Left colon (tissue), 2 donors: Measurements from ENCODE around the gene ADGRF1. TPM values are rescaled to one million over a fixed set of nuclear protein-coding genes. Genes with fewer than 3 reads are reported as not detected.

ENCODE experiments used
- ATAC-seq: fragments of 200-7000 bp; cut with Tn5 transposase; one replicate; pipeline ENCODE4 v1.9.1; 2020; ENCODE audit warnings: mild to moderate bottlenecking, moderate library complexity
- DNase-seq, 2 donors: peaks; one replicate each; pipeline ENCODE4 v3.0.0-alpha.2; 2020
- intact Hi-C, 2 donors: fragments of 100-400 bp; cut with DNase I in 1 of 2; cut with micrococcal nuclease in 1 of 2; formaldehyde crosslinking; loops; one replicate each; pipeline versions ENCODE4 v1.11.2 to v1.14.0; 2022; cut with DNase I, micrococcal nuclease
- total RNA-seq, 2 donors: library from RNA; stranded (reverse); fragmentation: NEBNext Ultra II Directional; extraction: Animal tissue kit (Norgen Biotek cat#: 25700); gene quantifications; one replicate each; pipeline ENCODE4 v1.2.1, GENCODE V29; 2021
- donor health status: DM: no; HTN: no; CAD: no.
- donor health status: DM: yes; HTN: yes; CAD: no.

Gene ADGRF1
- total RNA-seq, 2 donors from 2014 or later, result 0.52 to 2.1 TPM

DNA sequence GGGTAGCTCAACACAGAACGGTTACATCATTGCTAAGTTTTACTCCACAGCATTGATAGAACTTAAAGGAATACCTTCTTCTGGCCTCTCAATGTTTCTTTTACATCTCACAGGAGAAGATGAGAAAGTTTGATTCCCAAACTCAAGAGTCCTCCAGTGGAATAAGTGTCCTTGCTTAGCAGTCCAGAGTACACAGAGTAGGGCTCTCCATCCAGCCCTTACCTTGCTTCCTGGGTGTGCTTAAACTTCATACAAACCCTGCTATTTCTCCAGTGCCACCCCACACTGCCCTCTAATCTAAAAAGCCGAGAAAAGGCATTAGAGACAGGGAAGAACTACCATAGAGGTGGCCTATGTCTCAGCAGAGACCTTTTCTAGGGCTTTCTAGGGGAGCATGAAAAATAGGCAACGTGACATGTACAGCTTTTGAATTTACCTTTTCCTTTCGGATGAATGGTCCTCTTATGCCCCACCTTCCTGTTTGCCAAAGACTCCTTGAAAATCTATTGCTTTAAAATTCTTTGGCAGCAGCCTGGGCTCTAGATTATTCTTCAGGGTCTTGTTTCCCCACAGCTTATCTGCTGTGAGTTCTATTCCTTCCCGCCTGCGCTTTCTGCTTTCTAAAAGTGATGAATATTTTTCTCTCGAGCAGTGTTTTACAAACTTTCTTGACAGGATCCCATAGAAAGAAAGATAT, 12.1 kb downstream of the ADGRF1 start:
- intact Hi-C loops, result no loop called here
- no peak for DNase-seq
- ATAC-seq, result no peak

DNA sequence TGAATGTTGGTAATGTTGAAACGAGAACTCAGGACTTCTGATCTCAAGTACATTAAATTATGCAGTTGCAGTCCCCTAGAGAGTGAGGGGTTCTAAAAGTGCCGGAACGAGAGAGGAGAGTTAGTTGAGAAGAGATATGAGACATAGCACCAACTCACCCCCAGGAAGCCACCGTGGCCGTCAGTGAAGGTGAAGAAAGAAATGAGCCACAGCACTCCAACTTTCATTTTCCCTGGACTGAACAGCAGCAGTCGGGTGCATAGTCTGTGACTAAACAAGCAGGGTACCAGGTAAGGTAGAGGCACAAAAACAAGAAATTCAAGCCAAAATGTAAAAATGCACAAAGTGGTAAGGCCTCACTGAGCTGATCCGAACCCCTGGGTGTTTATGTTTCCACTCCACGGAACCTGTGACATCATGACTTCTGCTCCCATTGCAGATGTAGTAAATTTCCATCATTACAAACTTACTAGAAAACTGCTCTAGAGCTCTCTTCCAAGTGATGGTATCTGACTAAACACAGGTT, 13.2 kb downstream of the ADGRF1 start:
- intact Hi-C loops, result no loop called here
- no peak for ATAC-seq
- DNase-seq, result no peak

DNA sequence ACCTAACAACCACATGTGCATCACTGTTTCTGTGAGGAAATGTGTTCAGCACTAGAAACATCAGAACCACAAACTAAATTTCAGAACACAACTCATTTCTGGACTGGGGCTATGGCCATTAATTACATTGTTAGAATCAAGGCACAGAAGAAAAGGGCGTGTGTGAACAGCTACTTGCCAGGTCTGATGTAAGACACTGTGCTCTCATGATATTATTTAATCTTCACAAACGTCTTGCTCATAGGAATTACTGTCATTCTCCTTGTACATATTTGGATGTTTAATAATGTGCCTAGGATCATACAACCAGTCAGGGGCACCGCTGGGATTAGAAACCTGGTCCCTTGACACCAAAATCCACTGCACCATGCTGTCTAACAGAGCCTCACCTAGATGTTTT, 14.8 kb downstream of the ADGRF1 start:
- ATAC-seq (no peak), DNase-seq (no peak)
- intact Hi-C loops, result no loop called here

DNA sequence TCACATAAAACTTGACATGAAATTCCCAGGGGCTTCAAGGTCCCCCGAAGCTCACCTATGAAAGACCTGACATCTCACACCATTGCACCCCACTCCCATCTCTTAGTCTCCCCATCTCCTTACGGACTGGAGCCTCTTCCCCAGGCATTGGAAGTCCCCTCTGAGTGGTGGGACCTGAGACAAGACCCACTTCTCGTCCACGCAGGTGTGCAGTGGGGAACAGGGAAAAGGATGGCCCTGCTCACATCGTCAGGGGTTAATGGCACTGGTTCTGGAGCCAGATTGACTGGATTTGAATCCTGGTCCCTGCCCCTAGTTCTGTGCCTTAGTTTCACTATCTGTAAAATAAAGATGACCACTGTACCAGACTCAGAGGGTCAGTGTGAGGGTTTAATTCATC, 15.5 kb downstream of the ADGRF1 start:
- ATAC-seq (no peak), DNase-seq (no peak)
- intact Hi-C loops, result no loop called here

DNA sequence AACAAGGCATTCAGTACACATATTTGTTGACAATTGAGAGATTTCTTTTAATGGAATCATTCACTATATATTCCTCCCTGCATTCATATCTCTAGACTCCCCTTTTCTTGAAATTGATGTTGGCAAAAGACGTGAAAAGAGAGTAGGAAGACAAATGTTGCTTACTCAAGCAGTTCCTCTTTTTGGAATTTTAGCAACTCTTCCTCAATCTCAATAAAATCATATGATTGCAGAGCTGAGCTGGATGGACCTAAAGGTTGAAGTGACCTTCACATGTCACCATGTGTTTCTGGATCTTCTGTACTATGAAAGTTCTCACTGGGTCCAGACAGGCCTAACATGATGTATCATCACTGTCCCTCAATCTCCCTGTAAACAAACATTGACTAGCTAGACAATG, 18.6 kb downstream of the ADGRF1 start:
- intact Hi-C loops, result no loop called here
- ATAC-seq (no peak), DNase-seq (no peak)

- DNase-seq, result no peak
- ATAC-seq, result no peak
- intact Hi-C loops, result no loop called here
These were observed 19.9 kb downstream of the ADGRF1 start for GRCh38 chr6:47022191-47022590.

DNA sequence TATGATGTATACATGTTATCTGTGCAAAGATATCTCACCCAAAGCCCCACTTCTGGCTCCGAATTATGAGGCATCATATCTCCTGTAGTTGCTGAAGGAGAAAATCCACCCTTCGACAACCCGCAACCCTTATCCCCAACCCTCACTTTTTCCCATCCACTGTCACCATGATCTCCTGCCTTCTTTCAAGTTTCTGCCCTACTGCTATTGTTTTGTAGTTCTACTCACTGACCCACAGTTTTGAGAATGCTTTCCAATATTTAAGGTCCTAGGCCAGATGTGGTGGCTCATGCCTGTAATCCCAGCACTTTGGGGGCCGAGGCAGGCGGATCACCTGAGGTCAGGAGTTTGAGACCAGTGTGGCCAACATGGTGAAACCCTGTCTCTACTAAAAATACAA, 22.2 kb downstream of the ADGRF1 start:
- intact Hi-C loops, result no loop called here
- DNase-seq (no peak), ATAC-seq (no peak)

GRCh38 chr6:47016909-47017308, 25.2 kb downstream of the ADGRF1 start:
- no peak for DNase-seq
- intact Hi-C loops, result no loop called here
- ATAC-seq, result no peak

- intact Hi-C loops, result no loop called here
- DNase-seq (no peak), ATAC-seq (no peak)
These were observed 25.9 kb downstream of the ADGRF1 start for GRCh38 chr6:47016261-47016660.

GRCh38 chr6:47014401-47014800, 27.7 kb downstream of the ADGRF1 start:
- ATAC-seq, result no peak
- DNase-seq, result no peak
- intact Hi-C loops, result no loop called here

DNA sequence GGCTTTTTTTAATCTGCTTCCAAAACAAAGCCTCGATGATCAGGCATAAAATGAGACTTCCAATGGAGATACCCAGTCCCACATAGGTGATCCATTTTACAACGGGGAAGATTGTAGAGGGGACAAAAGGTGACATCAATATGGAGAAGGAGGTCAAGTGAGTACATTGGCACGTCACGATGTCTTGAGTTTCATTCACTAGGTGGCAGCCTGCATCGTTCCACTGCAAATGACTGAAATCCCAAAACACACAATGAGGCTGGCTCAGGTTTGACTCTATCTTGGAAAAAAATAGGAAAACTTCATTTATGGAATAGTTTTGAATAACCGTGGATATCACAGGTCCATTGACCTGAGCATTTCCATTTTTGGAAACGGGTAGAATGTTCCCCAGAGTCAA, 32.5 kb downstream of the ADGRF1 start:
- intact Hi-C loops, result no loop called here
- ATAC-seq, result no peak
- DNase-seq, result no peak

GRCh38 chr6:47008397-47008763, 33.8 kb downstream of the ADGRF1 start:
- no peak for ATAC-seq
- intact Hi-C loops, result no loop called here
- no peak for DNase-seq

DNA sequence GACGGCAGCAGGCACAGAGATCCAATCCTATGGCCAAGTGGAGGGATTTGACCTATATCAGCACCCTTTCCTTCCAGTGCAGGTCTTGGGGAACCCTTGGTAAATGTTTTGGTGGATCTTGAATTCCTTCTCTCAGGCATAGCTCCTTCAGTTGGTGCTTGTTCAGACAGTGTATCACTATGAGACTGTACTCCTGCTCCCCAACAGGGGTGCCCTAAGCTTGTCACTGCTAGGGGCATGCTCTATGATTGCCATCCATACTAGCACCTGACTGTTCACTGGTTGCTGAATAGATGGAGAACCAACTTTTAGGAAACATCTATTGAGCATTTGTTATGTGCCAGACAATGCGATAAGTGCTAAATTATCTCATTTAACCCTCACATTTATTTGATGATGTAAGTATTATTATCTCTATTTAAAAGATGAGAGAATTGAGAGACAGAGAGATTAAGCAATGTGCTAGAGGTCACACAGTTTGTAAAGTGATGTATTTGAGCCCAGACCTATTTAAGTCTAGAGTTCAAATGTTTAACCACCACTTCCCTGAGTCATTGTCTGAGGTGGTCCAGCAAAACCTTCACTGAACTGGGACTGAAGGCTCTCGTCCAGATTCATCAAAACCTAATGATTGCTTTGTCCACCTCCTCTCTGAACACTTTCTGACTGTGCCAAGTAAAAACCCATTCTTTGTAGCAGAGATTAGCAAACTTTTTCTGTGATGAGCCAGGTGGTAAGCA, 34.3 kb downstream of the ADGRF1 start:
- DNase-seq, result no peak
- intact Hi-C loops, result no loop called here
- ATAC-seq, result no peak

DNA sequence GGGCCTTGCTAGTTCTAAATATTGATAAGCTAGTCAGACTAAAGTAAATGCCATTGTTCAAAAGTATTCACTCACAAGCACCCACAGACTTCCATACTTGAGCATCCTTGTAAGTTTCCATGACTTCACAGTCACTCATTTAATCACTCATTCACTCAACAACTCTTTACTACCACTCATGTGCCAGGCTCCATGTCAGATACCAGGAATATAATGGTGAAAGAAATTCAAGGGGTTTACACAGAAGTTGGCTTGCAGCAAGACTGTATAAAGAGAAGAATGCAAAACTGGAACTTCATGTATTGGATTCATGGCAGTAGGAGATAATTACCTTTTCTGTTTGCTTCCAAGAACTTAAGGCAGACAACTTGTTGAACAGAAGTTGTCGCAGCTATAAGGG, 36.6 kb downstream of the ADGRF1 start:
- intact Hi-C loops, result no loop called here
- DNase-seq (no peak), ATAC-seq (no peak)

- intact Hi-C loops, result no loop called here
- no peak for ATAC-seq
- DNase-seq, result no peak
These were observed 37.7 kb downstream of the ADGRF1 start for GRCh38 chr6:47004463-47004862.

GRCh38 chr6:47000842-47001241, 41.3 kb downstream of the ADGRF1 start:
- no peak for ATAC-seq
- intact Hi-C loops, result no loop called here

GRCh38 chr6:46998436-46999017, 43.6 kb downstream of the ADGRF1 start:
- DNase-seq (no peak), ATAC-seq (no peak)
- intact Hi-C loops, result loop anchor here in 1 of 2 donors (5.0 kb wide), 1 partner anchor 141 kb away; no protein-coding TSS in a partner anchor

More at GRCh38 chr6:47000842-47001241, 41.3 kb downstream of the ADGRF1 start:
- no peak for DNase-seq

- ATAC-seq (no peak), DNase-seq (no peak)
- intact Hi-C loops, result loop anchor here in 1 of 2 donors (5.0 kb wide), 1 partner anchor 140 kb away; no protein-coding TSS in a partner anchor
These were observed 44.5 kb downstream of the ADGRF1 start for GRCh38 chr6:46997646-46998045.

DNA sequence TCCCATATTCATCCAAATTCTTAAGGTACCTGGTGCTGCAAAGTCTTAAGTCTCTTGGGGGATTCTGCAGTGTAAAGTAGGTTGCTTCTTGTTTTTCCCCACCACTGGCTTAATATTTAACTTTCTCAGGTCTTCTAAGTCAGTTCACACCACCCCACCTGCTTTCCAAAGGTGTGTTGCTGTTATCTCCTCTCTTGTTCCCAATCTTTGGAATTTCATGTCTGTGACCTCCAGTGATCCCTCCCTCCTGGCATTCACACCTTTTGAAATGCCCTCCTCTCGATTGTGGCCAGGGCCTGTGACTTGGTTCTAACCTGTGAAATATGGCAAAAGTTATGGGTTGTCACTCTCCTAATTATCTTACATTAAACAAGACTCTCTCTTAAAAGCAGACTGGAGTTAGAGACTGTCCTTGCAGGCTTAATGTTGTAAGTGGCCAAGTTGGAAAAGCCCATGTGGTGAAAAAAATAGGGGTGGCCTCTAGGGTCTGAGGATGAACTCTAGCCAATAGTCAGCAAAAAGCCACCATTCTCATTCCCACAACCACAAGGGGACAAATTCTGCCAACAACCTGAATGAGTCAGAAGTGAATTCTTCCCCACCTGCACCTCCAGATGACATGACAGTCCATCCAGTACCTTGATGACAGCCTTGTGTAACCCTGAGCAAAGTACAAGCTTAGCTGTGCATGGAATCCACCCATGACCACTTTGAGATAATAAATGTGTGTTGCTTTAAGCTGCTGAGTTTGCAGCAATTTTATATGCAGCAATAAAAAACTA, 45.1 kb downstream of the ADGRF1 start:
- intact Hi-C loops, result loop anchor here in 1 of 2 donors (5.0 kb wide), 1 partner anchor 140 kb away; no protein-coding TSS in a partner anchor
- peak; percentile 100 for ATAC-seq
- peak in 1 of 2 donors; percentile 34 for DNase-seq
